SK-N-MC (cell line): Measurements from ENCODE around the gene OTOP1.
"Not testable (repeated sequence)": the region's sequence is repeated elsewhere in the genome, so short reads cannot be mapped to it uniquely, and the experiment has no call there.

ENCODE experiments used
- DNase-seq: peaks from one replicate; pipeline ENCODE4 v3.0.0-alpha.2; 2011; ENCODE audit warnings: low read depth, low spot score
- H3K27ac ChIP-seq: fragments of 200-600 bp; sonication (generic); 2 replicates; pipeline ENCODE4 v1.5.1; 2016; ENCODE audit warnings: mixed run types
- H3K36me3 ChIP-seq: fragments of 200-600 bp; sonication (generic); 2 replicates; pipeline ENCODE4 v1.6.1; 2017; ENCODE audit warnings: antibody characterized with exemption, low read length, mixed read lengths; ENCODE audit not compliant: insufficient read depth
- H3K4me3 ChIP-seq: fragments of 200-600 bp; sonication (generic); 2 replicates; pipeline ENCODE4 v1.5.1; 2016
- H3K9ac ChIP-seq: fragments of 200-600 bp; sonication (generic); 2 replicates; pipeline ENCODE4 v1.8.0; 2017; ENCODE audit warnings: mixed run types, mixed read lengths; ENCODE audit not compliant: insufficient read length
- H3K9me3 ChIP-seq: fragments of 200-600 bp; sonication (generic); 2 replicates; pipeline ENCODE4 v1.6.1; 2017; ENCODE audit warnings: low read depth, mild to moderate bottlenecking, antibody characterized with exemption, low read length, moderate library complexity, mixed read lengths
- EZH2 ChIP-seq: fragments of 200-600 bp; sonication (generic); IDR thresholded peaks from one replicate; pipeline ENCODE4 v1.6.1; 2017; ENCODE audit warnings: antibody characterized with exemption
- FOXP2 ChIP-seq: optimal IDR thresholded peaks from 2 replicates; pipeline ENCODE3; 2011; ENCODE audit warnings: mild to moderate bottlenecking, moderate library complexity; ENCODE audit not compliant: insufficient read depth; ENCODE audit errors: extremely low read length, control extremely low read depth
- POLR2AphosphoS5 ChIP-seq: IDR thresholded peaks from 2 replicates; pipeline ENCODE4 v1.6.1; 2012; ENCODE audit warnings: mild to moderate bottlenecking, low read depth, low read length, borderline replicate concordance

OTOP1 gene

GRCh38 chr4:4206204-4206603 lies 20.5 kb downstream of the OTOP1 start:
- Histone ChIP-seq H3K27ac (no peak overlapping the region), H3K9ac (no peak overlapping the region), H3K36me3 (no peaks in the 10 kb centered on the region), H3K4me3 (no peak overlapping the region), H3K9me3 (no peaks in the 10 kb centered on the region)
- DNase-seq: no peak
- TF ChIP-seq EZH2: no peak
- no peak for TF ChIP-seq POLR2AphosphoS5
- TF ChIP-seq FOXP2: no peak

- DNase-seq: no peak
- Histone ChIP-seq H3K9me3 (no peaks in the 10 kb centered on the region), H3K9ac (no peak overlapping the region), H3K36me3 (no peaks in the 10 kb centered on the region), H3K4me3 (no peak overlapping the region), H3K27ac (no peak overlapping the region)
- TF ChIP-seq FOXP2 (no peak), POLR2AphosphoS5 (no peak), EZH2 (no peak)
Measured at GRCh38 chr4:4204401-4204745, 22.4 kb downstream of the OTOP1 start.

GRCh38 chr4:4203688-4204400 lies 22.9 kb downstream of the OTOP1 start:
- Histone ChIP-seq H3K4me3 (no peak overlapping the region), H3K36me3 (no peaks in the 10 kb centered on the region), H3K9me3 (no peaks in the 10 kb centered on the region), H3K27ac (no peak overlapping the region), H3K9ac (no peak overlapping the region)
- TF ChIP-seq EZH2 (no peak), POLR2AphosphoS5 (no peak), FOXP2 (no peak)
- DNase-seq: no peak

- TF ChIP-seq POLR2AphosphoS5 (no peak), EZH2 (no peak), FOXP2 (no peak)
- no peaks in the 10 kb centered on the region for H3K36me3 ChIP-seq
- no peaks in the 10 kb centered on the region for H3K9me3 ChIP-seq
- no peak for DNase-seq
- H3K4me3 ChIP-seq: no peak overlapping the region
- no peak overlapping the region for H3K9ac ChIP-seq
- H3K27ac ChIP-seq: no peak overlapping the region
Measured at GRCh38 chr4:4202510-4202909, 24.2 kb downstream of the OTOP1 start.

- H3K9ac ChIP-seq: no peak overlapping the region
- TF ChIP-seq FOXP2 (no peak), EZH2 (no peak), POLR2AphosphoS5 (no peak)
- DNase-seq: no peak
- H3K36me3 ChIP-seq: no peaks in the 10 kb centered on the region
- no peaks in the 10 kb centered on the region for H3K9me3 ChIP-seq
- H3K4me3 ChIP-seq: no peak overlapping the region
- H3K27ac ChIP-seq: no peak overlapping the region
Measured at GRCh38 chr4:4200624-4201023, 26.1 kb downstream of the OTOP1 start.

DNA sequence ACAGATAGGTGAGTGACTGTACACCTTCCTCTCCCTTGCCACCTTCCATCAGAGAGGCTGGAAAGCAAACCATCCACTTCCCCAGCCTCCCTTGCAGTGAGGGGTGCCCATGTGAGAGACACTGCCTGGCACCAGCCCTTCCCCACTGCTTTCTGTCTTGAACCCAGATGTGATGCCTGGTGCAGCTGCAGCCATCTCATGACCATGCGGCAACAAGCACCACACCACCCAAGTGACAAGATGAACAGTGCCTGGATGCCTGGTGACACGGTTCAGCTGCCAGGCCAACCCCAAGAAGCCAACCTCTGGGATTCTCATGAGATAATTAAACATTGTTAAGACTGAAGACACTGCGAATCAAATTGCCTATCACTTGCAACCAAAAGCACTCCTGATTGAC lies 31.4 kb downstream of the OTOP1 start:
- TF ChIP-seq EZH2 (no peak), POLR2AphosphoS5 (no peak), FOXP2 (no peak)
- no peaks in the 10 kb centered on the region for H3K36me3 ChIP-seq

DNA sequence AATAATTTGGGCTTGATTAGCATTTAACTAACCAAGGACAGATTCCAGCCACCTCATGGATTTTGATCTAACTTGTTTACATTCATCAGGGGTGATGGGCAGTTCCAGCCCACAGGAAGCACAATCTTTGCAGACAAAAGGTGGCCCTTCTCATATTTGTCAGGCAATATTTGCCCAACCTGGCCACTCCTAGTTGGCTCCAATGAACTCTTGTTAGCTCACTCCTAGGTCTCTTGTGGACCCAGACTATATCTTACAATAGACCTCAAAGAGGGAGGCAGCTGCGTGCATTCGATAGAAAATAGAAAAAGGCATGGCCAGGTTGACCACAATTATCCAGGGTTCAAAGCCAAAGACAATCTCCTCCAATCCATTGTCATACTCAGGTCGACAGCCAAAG lies 38.2 kb downstream of the OTOP1 start:
- not testable (repeated sequence) for H3K9me3 ChIP-seq, DNase-seq, H3K27ac ChIP-seq, H3K9ac ChIP-seq, H3K4me3 ChIP-seq, H3K36me3 ChIP-seq

More for the DNA sequence above, 31.4 kb downstream of the OTOP1 start:
- H3K9me3 ChIP-seq: no peaks in the 10 kb centered on the region
- DNase-seq: no peak
- H3K4me3 ChIP-seq: no peak overlapping the region
- no peak overlapping the region for H3K9ac ChIP-seq
- no peak overlapping the region for H3K27ac ChIP-seq

GRCh38 chr4:4185528-4185927 lies 41.2 kb downstream of the OTOP1 start:
- no peak for DNase-seq
- Histone ChIP-seq H3K9ac (no peak overlapping the region), H3K36me3 (no peaks in the 10 kb centered on the region), H3K9me3 (no peaks in the 10 kb centered on the region), H3K4me3 (no peak overlapping the region), H3K27ac (no peak overlapping the region)
- TF ChIP-seq EZH2: no peak

GRCh38 chr4:4182835-4183568 lies 43.7 kb downstream of the OTOP1 start:
- Histone ChIP-seq H3K36me3 (no peaks in the 10 kb centered on the region), H3K27ac (no peak overlapping the region), H3K9me3 (no peaks in the 10 kb centered on the region), H3K4me3 (no peak overlapping the region), H3K9ac (no peak overlapping the region)
- no peak for DNase-seq
- no peak for TF ChIP-seq FOXP2
- no peak for TF ChIP-seq EZH2
- TF ChIP-seq POLR2AphosphoS5: no peak
